HG02571 (cell line): ENCODE results near the gene IPO8.
"Not testable (repeated sequence)": the region's sequence is repeated elsewhere in the genome, so short reads cannot be mapped to it uniquely, and the experiment has no call there.

Experiments
- ATAC-seq: cut with Tn5 transposase; IDR thresholded peaks from one replicate; pipeline ENCODE4 v1.9.1; 2021; ENCODE audit warnings: mild to moderate bottlenecking, moderate library complexity; ENCODE audit not compliant: unreplicated experiment

The IPO8 gene

DNA sequence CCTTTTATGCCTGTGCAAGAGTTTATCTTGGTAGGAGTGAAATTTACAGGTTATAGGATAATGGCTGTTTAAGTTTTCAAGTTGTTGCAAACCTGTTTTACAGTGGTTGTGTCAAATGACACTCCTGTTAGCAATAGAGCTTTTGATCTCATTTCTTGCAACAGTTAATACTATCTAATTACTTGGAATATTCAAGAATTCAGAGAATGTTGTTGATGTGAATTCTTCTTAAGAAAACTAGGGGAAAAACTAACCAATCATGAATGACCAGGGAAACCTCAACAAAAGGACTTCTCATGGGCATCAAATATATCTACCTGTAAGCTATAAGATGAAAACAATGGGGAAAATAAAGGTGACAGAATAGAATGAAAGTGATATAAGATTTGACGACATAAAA, 85.0 kb downstream of the IPO8 start:
- no peak for ATAC-seq

DNA sequence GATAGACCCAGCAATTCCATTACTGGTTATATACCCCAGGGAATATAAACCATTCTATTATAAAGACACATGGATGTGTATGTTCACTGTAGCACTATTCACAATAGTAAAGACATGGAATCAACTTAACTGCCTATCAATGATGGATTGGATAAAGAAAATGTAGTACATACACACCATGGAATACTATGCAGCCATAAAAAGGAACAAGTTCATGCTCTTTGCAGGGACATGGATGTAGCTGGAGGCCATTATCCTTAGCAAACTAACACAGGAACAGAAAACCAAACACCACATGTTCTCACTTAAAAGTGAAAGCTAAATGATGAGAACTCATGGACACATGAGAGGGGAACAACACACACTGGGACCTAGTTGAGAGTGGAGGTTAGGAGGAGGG, 85.8 kb downstream of the IPO8 start:
- not testable (repeated sequence) for ATAC-seq

DNA sequence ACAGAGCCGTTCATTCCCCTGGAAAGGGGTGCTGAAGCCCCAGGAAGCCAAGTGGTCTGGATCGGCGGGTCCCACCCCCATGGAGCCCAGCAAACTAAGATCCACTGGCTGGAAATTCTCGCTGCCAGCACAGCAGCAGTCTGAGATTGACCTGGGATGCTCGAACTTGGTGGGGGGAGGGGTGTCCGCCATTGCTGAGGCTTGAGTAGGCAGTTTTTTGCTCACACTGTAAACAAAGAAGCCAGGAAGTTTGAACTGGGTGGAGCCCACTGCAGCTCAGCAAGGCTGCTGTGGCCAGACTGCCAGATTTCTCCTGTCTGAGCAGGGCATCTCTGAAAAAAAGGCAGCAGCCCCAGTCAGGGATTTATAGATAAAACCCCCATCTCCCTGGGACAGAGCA, 91.4 kb downstream of the IPO8 start:
- not testable (repeated sequence) for ATAC-seq

DNA sequence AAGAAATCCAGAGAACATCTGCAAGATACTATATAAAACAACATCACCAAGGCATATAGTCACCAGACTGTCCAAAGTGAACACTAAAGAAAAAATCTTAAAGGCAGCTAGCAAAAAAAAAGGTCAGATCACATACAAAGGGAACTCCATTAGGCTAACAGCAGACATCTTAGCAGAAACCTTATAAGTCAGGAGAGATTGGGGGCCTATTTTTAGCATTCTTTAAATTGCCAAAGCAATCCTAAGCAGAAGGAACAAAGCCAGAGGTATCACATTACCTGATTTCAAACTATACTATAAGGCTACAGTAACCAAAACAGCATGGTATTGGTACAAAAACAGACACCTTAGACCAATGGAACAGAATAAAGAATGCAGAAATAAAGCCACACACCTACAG, 92.5 kb downstream of the IPO8 start:
- no peak for ATAC-seq

DNA sequence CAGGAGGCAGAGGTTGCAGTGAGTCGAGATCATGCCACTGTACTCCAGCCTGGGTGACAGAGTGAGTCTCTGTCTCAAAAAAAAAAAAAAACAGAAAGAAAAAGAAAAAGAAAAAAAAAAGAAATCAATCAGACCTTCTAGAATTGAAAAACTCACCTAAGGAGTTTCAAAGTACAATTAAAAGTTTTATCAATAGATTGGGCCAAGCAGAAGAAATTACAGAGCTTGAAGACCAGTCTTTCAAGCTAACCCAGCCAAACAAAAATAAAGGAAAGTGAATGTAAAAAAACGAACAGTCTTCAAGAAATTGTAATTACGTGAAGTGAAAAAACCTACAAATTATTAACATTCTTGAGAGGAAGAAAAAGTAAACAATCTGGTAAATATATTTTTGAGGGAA, 93.0 kb downstream of the IPO8 start:
- no peak for ATAC-seq

DNA sequence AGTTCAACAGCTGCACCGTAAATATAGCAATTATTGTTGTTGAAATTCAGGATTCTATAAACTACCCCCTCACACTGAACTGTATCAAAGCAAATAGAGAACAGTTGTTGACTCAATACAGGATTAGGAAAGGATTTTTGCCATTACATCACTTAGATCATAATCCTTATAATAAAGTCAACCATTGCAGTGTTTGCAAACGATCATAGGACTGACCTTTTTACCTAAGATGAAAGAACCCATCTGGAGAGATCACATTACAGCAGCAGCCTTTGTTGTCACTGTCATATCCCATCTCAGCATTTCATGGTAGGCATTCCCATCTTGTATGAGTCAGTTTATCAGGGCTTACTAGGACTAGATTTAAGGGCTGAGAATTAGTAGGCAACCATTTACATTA, 96.1 kb downstream of the IPO8 start:
- ATAC-seq, result no peak

DNA sequence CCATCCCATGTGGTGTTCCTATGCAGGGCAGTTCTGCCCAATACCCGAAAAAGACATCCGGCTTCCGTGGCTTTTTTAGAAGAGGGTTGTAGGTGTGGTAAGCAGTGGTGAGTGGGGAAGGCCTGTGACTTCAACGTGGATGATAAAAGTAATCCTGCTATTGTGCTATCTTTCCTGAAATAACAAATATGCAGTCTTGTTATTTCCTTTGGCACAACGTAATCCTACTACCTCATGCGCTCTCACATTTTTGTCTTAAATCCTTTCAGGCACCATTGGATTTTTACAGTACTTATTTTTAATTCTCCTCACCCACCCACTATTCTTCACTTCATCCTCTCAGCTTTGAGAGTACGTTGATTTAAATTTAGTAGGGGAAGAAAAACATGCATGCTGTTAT, 96.8 kb downstream of the IPO8 start:
- ATAC-seq, result no peak

DNA sequence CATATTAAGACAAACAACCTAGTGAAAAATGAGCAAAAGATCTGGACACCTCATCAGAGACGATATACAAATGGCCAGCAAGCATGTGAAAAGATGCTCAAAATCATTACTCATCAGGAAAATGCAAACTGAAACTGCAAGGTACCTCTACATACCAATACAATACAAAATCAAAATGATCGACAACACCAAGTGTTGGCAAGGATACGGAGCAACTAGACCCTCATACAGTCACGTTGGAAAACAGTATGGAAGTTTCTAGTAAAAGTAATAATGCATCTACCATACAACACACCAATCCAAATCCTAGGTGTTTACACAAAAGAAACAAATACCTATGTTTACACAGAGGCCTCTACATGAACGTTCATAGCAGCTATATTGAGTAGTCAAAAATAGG, 99.9 kb downstream of the IPO8 start:
- ATAC-seq, result no peak

DNA sequence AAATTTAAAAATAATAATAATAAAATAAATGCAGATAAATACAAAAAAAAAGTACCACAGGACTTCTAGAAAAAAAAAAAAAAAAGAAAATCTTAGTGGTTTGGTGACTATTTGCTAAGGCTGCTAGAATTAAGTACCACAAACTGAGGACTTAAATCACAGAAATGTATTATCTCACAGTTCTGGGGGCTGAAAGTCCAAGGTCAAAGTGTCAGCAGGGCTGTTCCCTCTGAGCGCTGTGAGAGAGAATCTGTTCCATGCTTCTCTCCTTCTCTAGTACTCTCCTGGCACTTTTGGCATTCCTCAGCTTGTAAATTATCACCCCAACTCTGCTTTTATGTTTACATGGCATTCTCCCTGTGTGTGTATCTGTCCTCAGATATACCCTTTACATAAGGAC, 101.2 kb downstream of the IPO8 start:
- ATAC-seq, result no peak

DNA sequence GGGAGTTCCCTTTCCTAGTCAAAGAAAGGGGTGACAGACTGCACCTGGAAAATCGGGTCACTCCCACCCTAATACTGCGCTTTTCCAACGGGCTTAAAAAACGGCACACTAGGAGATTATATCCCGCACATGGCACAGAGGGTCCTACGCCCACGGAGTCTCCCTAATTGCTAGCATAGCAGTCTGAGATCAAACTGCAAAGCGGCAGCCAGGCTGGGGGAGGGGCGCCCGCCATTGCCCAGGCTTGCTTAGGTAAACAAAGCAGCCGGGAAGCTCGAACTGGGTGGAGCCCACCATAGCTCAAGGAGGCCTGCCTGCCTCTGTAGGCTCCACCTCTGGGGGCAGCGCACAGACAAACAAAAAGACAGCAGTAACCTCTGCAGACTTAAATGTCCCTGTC, 107.1 kb downstream of the IPO8 start:
- ATAC-seq, result not testable (repeated sequence)

DNA sequence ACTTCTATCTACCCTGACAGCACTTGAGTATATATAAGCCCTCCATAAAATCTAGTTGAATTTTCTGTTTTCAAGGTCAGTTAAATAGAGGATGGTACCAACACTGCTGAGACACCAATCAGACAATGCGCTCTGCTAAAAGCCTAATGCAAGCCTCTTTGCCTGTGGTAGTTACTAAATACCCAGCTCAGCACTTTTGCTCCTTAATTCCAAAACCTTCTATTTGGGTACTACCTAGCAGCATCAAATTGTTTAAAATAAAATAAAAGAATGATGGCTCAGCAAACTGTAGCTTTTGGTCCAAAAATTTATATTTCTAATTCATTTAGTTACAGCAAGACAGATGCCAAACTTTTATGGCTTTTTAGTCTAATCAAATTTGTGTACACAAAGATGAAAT, 107.9 kb downstream of the IPO8 start:
- no peak for ATAC-seq

DNA sequence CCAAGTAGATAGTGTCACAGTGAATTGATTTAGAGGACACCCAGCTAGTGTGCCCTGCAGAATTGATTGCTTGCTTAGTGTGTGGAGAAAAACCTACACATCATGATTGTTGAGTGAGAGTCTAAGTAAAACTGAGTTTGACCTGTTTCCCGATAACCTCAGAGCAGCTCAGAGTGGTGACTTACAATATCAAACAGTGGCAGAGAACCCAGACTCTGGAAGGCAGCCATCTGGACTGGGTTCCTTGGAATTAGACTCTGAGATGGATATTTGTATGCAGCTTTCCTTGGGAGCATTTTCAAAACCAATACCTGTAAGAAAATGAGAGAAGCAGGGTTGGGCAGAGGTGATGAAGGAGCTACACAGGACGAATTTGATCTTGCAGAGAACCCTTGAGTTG, 109.8 kb downstream of the IPO8 start:
- ATAC-seq, result no peak

DNA sequence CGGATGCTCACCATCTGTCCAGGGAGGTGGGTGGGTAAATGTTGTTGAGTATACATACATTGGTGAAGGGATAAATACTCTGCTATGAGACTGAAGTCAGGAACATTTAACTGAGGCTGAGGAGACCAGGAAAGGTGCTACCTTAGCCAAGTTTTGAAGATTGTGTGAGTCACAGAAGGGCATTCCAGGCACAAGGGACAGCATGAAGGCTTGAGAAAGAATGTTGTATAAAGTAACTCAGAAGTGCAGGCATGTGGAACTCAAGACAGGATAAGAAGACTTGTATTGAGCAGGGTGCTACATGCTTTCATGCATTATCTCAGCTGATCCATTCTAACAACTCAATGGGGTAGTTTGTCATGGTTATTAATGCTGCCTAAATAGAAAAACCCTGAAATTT, 112.7 kb downstream of the IPO8 start:
- no peak for ATAC-seq

DNA sequence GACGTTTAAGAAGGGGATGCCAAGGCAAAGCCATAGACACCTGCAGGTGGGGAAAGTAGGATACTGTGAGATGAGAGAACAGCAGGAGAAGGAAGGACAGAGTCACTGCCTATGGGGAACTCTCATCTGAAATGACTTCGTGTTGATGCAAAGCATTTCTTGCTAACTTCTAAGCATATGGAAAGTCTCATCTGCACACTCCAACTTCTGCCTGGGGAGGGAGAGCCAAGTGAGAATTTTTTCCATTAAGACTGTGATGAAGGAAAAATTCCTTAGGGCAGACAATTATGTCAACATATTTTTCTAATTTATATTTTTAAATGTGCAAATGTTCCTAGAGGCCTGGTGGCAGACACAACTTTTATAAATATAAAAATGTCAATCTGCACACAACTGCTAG, 115.3 kb downstream of the IPO8 start:
- ATAC-seq, result no peak
